ENCODE measurements around the gene CENPT. TPM values are rescaled to one million over a fixed set of nuclear protein-coding genes. Genes with fewer than 3 reads are reported as not detected.

The CENPT gene
- total RNA-seq, 2 experiments from 2014 or later, result 55.4 to 85.3 TPM

DNA sequence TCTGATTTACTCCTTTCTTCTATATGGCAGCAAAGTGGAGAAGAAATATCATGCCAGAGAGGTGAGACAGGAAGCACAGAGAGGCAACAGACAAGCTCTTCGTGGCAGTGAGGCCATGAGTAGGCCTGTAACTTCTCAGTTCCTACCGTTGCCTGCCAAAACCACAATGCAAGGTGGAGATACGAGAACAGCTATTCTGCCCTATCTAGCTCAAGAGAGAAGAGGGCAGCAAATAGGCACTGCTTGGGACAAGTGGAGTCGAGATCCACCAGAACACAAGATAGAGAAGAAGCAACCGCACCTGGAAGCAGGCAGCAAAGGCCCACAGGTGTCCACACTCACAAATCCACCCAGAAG, 66.0 kb downstream of the CENPT start:
- ChIA-PET CTCF (ENCODE audit: unreplicated experiment) (interaction anchor here (0.5 to 1.2 kb wide), 3 partner anchors 14 to 123 kb away, joined by 3 read pairs; no protein-coding TSS in a partner anchor), POLR2A (interaction anchor here (0.5 to 2.9 kb wide), 3 partner anchors 20 to 214 kb away, joined by 3 to 8 read pairs (median 3); partner anchors contain the start of genes RANBP10 and TSNAXIP1)
- H3K9me2 ChIP-seq (ENCODE audit: insufficient read depth, low read length), result no peaks in the 10 kb centered on the region
- no peak for TF ChIP-seq EZH2phosphoT487 (IDR thresholded peaks at IDR 0.05; ENCODE audit: borderline replicate concordance, low read depth, low read length)
- no peak for TF ChIP-seq CTCF (conservative IDR thresholded peaks at IDR 0.05; ENCODE audit: low read length)
- H3K36me3 ChIP-seq (ENCODE audit: insufficient read depth, low read length), result peaks cover 27% of the 10 kb centered on the region
- intact Hi-C loops (cut with micrococcal nuclease; ENCODE audit: unreplicated experiment), result no loop called here
- DNase-seq (ENCODE audit: low spot score), result no peak
- 0 out of 2 replicates have a peak, but pooled peaks cover 3% of the 10 kb centered on the region for H4K20me1 ChIP-seq (ENCODE audit: insufficient read depth, low read length)
- no peak overlapping the region for H2AFZ ChIP-seq (ENCODE audit: low read length)
- H3K79me2 ChIP-seq (ENCODE audit: insufficient read depth, low read depth, low read length), result peaks cover 23% of the 10 kb centered on the region; the same call in 1 of the 2 replicates
- H3K9me3 ChIP-seq (ENCODE audit: low read length), result no peaks in the 10 kb centered on the region
- no peak overlapping the region for H3K4me3 ChIP-seq (ENCODE audit: low read depth, low read length, poor library complexity, severe bottlenecking)
- no peak overlapping the region for H3K4me2 ChIP-seq (ENCODE audit: low read length)
- peaks cover 21% of the 10 kb centered on the region for H3K4me1 ChIP-seq (ENCODE audit: insufficient read depth, low read length, poor library complexity, severe bottlenecking)
- BruUV-seq (replicated peaks), result no TSS peak
- no peak overlapping the region for H3K27ac ChIP-seq (ENCODE audit: low read depth, low read length, poor library complexity, severe bottlenecking)

DNA sequence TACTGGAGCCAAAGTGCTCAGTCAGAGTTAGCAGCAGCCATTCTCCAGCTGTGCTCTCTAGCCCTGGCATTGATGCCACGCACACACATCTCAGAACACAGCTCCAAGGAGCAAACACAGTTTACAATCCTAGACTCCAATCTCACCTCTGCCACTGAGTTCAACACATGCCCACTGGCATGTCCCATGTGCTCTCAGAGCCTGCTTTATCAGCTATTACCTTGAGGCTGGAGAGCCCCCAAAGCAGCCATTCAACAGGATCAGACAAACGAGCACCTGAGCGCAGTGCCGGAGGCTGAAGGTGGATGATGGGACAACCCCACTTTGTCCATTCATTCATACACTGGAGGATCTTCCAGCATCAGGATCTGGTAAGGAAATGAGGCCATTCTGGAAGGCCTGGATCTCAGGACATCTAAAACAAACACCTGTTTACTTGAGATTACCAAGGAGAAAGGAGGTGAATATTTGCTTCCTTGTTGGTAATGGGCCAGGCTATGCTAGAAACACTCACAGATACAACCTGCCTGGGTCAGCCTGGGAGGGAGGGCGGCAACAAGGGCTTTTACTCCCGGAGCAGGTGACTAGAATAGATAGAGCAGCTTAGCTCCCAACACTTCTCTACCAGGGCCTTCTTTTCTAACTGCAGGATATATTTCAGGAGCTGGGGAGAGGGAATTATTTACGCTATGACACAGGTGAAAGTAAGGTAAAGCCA, 66.5 kb downstream of the CENPT start:
- no peak overlapping the region for H3K4me2 ChIP-seq (ENCODE audit: low read length)
- peaks cover 16% of the 10 kb centered on the region for H3K4me1 ChIP-seq (ENCODE audit: insufficient read depth, low read length, poor library complexity, severe bottlenecking)
- peaks cover 27% of the 10 kb centered on the region for H3K36me3 ChIP-seq (ENCODE audit: insufficient read depth, low read length)
- peaks cover 18% of the 10 kb centered on the region; the same call in 1 of the 2 replicates for H3K79me2 ChIP-seq (ENCODE audit: insufficient read depth, low read depth, low read length)
- 0 out of 2 replicates have a peak, but pooled peaks cover 3% of the 10 kb centered on the region for H4K20me1 ChIP-seq (ENCODE audit: insufficient read depth, low read length)
- no peak for TF ChIP-seq CTCF (conservative IDR thresholded peaks at IDR 0.05; ENCODE audit: low read length)
- no peak for TF ChIP-seq EZH2phosphoT487 (IDR thresholded peaks at IDR 0.05; ENCODE audit: borderline replicate concordance, low read depth, low read length)
- no peaks in the 10 kb centered on the region for H3K9me2 ChIP-seq (ENCODE audit: insufficient read depth, low read length)
- no peak overlapping the region for H2AFZ ChIP-seq (ENCODE audit: low read length)
- H3K9me3 ChIP-seq (ENCODE audit: low read length), result no peaks in the 10 kb centered on the region
- no TSS peak for BruUV-seq (replicated peaks)
- DNase-seq (ENCODE audit: low spot score), result no peak
- CTCF ChIA-PET (ENCODE audit: unreplicated experiment), result interaction anchor here (0.6 to 1.2 kb wide), 2 partner anchors 13 to 318 kb away, joined by 3 read pairs; no protein-coding TSS in a partner anchor
- H3K4me3 ChIP-seq (ENCODE audit: low read depth, low read length, poor library complexity, severe bottlenecking), result no peak overlapping the region
- POLR2A ChIA-PET, result interaction anchor here (1.3 to 2.9 kb wide), 2 partner anchors 21 to 26 kb away, joined by 3 to 8 read pairs; partner anchors contain the start of genes RANBP10 and TSNAXIP1
- H3K27ac ChIP-seq (ENCODE audit: low read depth, low read length, poor library complexity, severe bottlenecking), result no peak overlapping the region
- intact Hi-C loops (cut with micrococcal nuclease; ENCODE audit: unreplicated experiment), result no loop called here
